H1 (cell line): ENCODE data around the gene ANKRD60. TPM values are rescaled to one million over a fixed set of nuclear protein-coding genes. Genes with fewer than 3 reads are reported as not detected.

Experiments used
- CTCF ChIA-PET: fragments of 300-600 bp; sonication (Branson Sonifier 250); formaldehyde crosslinking; loops from one replicate; lab custom pipeline; 2021; ENCODE audit not compliant: partially characterized antibody; lab: Charles Lee
- POLR2A ChIA-PET: fragments of 300-600 bp; sonication (Branson Sonifier 250); formaldehyde crosslinking; loops from one replicate; lab custom pipeline; 2021; ENCODE audit warnings: inconsistent platforms; ENCODE audit not compliant: partially characterized antibody; lab: Charles Lee
- DNase-seq, 2 experiments: peaks; one replicate each; pipeline versions ENCODE4 v3.0.0 to v3.0.0-alpha.2; 2010 to 2022; ENCODE audit warnings: low spot score in 2 of 2, low read depth in 1 of 2, mixed read lengths in 1 of 2
- FAIRE-seq: peaks from 2 replicates; lab custom pipeline; 2011; peaks lifted over from hg19 to GRCh38; lab: Jason Lieb, UNC
- H2AFZ ChIP-seq: 2 replicates; pipeline ENCODE4 v1.8.1; 2012; ENCODE audit warnings: low read length, inconsistent platforms
- H2AK5ac ChIP-seq: 2 replicates; pipeline ENCODE4 v1.6.1; 2013; ENCODE audit warnings: low read depth, low read length
- H2BK120ac ChIP-seq: replicated peaks from 2 replicates; pipeline ENCODE3; 2013; ENCODE audit warnings: low read depth, low read length, inconsistent platforms
- H2BK12ac ChIP-seq: 2 replicates; pipeline ENCODE4 v1.6.1; 2013; ENCODE audit warnings: low read depth, low read length
- H2BK15ac ChIP-seq: 2 replicates; pipeline ENCODE4 v1.6.1; 2013; ENCODE audit warnings: low read length
- H2BK20ac ChIP-seq: 2 replicates; pipeline ENCODE4 v1.6.1; 2013; ENCODE audit warnings: low read length
- H2BK5ac ChIP-seq: 2 replicates; pipeline ENCODE4 v1.6.1; 2013; ENCODE audit warnings: low read depth, low read length
- H3K14ac ChIP-seq: 2 replicates; pipeline ENCODE4 v1.6.1; 2013; ENCODE audit warnings: inconsistent platforms; ENCODE audit not compliant: insufficient read length
- H3K18ac ChIP-seq: 2 replicates; pipeline ENCODE4 v1.6.1; 2013; ENCODE audit warnings: low read length; ENCODE audit errors: extremely low read depth
- H3K23ac ChIP-seq: 2 replicates; pipeline ENCODE4 v1.6.1; 2013; ENCODE audit warnings: inconsistent platforms; ENCODE audit not compliant: insufficient read length
- H3K23me2 ChIP-seq: 2 replicates; pipeline ENCODE4 v1.6.1; 2013; ENCODE audit warnings: low read depth, low read length
- H3K27ac ChIP-seq: 2 replicates; pipeline ENCODE4 v1.6.1; 2011; ENCODE audit warnings: low read depth, low read length, inconsistent platforms
- H3K27me3 ChIP-seq, 4 experiments: replicated peaks in 1 of 4; 1 replicate in 1 of 4; 2 replicates in 3 of 4; pipeline versions ENCODE4 v1.6.1 to v1.8.1; 2011 to 2013; ENCODE audit warnings: low read length in 3 of 4, mild to moderate bottlenecking in 3 of 4, inconsistent platforms in 2 of 4, mixed read lengths in 2 of 4, moderate library complexity in 1 of 4; ENCODE audit not compliant: control insufficient read depth in 3 of 4, insufficient read depth in 3 of 4; ENCODE audit errors: extremely low read depth in 1 of 4
- H3K36me3 ChIP-seq, 4 experiments: 2 replicates each; pipeline versions ENCODE4 v1.6.1 to v1.8.1; 2011 to 2013; ENCODE audit warnings: mild to moderate bottlenecking in 4 of 4, low read length in 3 of 4, moderate library complexity in 2 of 4, control low read depth in 1 of 4, inconsistent platforms in 1 of 4; ENCODE audit not compliant: insufficient read depth in 4 of 4, control insufficient read depth in 2 of 4
- H3K4ac ChIP-seq: replicated peaks from 2 replicates; pipeline ENCODE3; 2013; ENCODE audit warnings: low read length, low read depth, mixed read lengths, inconsistent platforms; ENCODE audit not compliant: insufficient read length
- H3K4me1 ChIP-seq, 4 experiments: replicated peaks in 1 of 4; 1 replicate in 1 of 4; 2 replicates in 3 of 4; pipeline versions ENCODE4 v1.6.1 to v1.8.1; 2011 to 2013; ENCODE audit warnings: low read length in 3 of 4, inconsistent platforms in 2 of 4, mixed read lengths in 1 of 4; ENCODE audit not compliant: insufficient read depth in 4 of 4, control insufficient read depth in 3 of 4
- H3K4me2 ChIP-seq, 2 experiments: 2 replicates each; pipeline versions ENCODE4 v1.6.1 to v1.8.1; 2011 to 2013; ENCODE audit warnings: low read depth in 2 of 2, low read length in 2 of 2, control low read depth in 1 of 2, inconsistent platforms in 1 of 2, mild to moderate bottlenecking in 1 of 2; ENCODE audit not compliant: insufficient read depth in 1 of 2
- H3K4me3 ChIP-seq, 4 experiments: fragments of 200-600, 300-600 bp in 1 of 4; sonication (generic), shearing (Covaris generic), sonication (Bioruptor Twin) in 1 of 4; 2 replicates each; pipeline versions ENCODE4 v1.5.1 to v1.8.1; 2011 to 2016; ENCODE audit warnings: low read length in 4 of 4, low read depth in 3 of 4, control low read depth in 2 of 4, inconsistent platforms in 2 of 4, mild to moderate bottlenecking in 2 of 4, mixed read lengths in 1 of 4, moderate library complexity in 1 of 4; ENCODE audit not compliant: insufficient read depth in 2 of 4; ENCODE audit errors: extremely low read depth in 1 of 4
- H3K56ac ChIP-seq: replicated peaks from 2 replicates; pipeline ENCODE3; 2013; ENCODE audit warnings: low read depth, mild to moderate bottlenecking, mixed read lengths, low read length, inconsistent platforms; ENCODE audit not compliant: insufficient read length
- H3K79me1 ChIP-seq: 2 replicates; pipeline ENCODE4 v1.6.1; 2013; ENCODE audit warnings: low read depth, low read length, control low read depth
- H3K79me2 ChIP-seq, 2 experiments: 2 replicates each; pipeline versions ENCODE4 v1.6.1 to v1.8.1; 2012 to 2013; ENCODE audit warnings: low read length in 2 of 2, mild to moderate bottlenecking in 2 of 2, inconsistent platforms in 1 of 2; ENCODE audit not compliant: insufficient read depth in 2 of 2, control insufficient read depth in 1 of 2
- H3K9ac ChIP-seq, 4 experiments: replicated peaks in 1 of 4; 1 replicate in 1 of 4; 2 replicates in 3 of 4; pipeline versions ENCODE4 v1.6.1 to v1.8.1; 2011 to 2013; ENCODE audit warnings: low read depth in 3 of 4, low read length in 3 of 4, control low read depth in 2 of 4, mild to moderate bottlenecking in 2 of 4, moderate library complexity in 2 of 4, inconsistent platforms in 1 of 4; ENCODE audit errors: extremely low read depth in 1 of 4
- H3K9me3 ChIP-seq, 2 experiments: 2 replicates each; pipeline versions ENCODE4 v1.6.1 to v1.8.1; 2012 to 2013; ENCODE audit warnings: mild to moderate bottlenecking in 2 of 2, moderate library complexity in 2 of 2, control low read depth in 1 of 2, inconsistent platforms in 1 of 2, low read depth in 1 of 2, low read length in 1 of 2, mixed read lengths in 1 of 2; ENCODE audit not compliant: insufficient read depth in 2 of 2
- H4K20me1 ChIP-seq, 2 experiments: replicated peaks in 1 of 2; 2 replicates each; pipeline versions ENCODE3 to v1.8.1; 2011 to 2013; ENCODE audit warnings: inconsistent platforms in 2 of 2, low read length in 2 of 2, mild to moderate bottlenecking in 1 of 2; ENCODE audit not compliant: insufficient read depth in 2 of 2, control insufficient read depth in 1 of 2
- H4K5ac ChIP-seq: 2 replicates; pipeline ENCODE4 v1.6.1; 2013; ENCODE audit warnings: low read length, low read depth, mixed read lengths, inconsistent platforms; ENCODE audit not compliant: insufficient read length
- H4K8ac ChIP-seq: 2 replicates; pipeline ENCODE4 v1.8.0; 2013; ENCODE audit warnings: mild to moderate bottlenecking, moderate library complexity, low read length, inconsistent platforms; ENCODE audit not compliant: insufficient read depth; ENCODE audit errors: extremely low read depth
- H4K91ac ChIP-seq: replicated peaks from 2 replicates; pipeline ENCODE3; 2013; ENCODE audit warnings: low read length, mixed read lengths, inconsistent platforms; ENCODE audit not compliant: insufficient read length
- BCL11A ChIP-seq, 2 experiments: IDR thresholded peaks; one replicate each; pipeline ENCODE4 v1.6.1; 2011; ENCODE audit warnings: low read depth in 2 of 2, low read length in 2 of 2, mild to moderate bottlenecking in 2 of 2
- BRCA1 ChIP-seq: IDR thresholded peaks from 2 replicates; pipeline ENCODE4 v1.6.1; 2012; ENCODE audit warnings: low read depth, low read length, improper control_type of control experiment
- CHD1 ChIP-seq: IDR thresholded peaks from 2 replicates; pipeline ENCODE4 v1.6.1; 2012; ENCODE audit warnings: low read depth, low read length, improper control_type of control experiment
- CREB1 ChIP-seq: IDR thresholded peaks from 2 replicates; pipeline ENCODE4 v1.6.1; 2012; ENCODE audit warnings: inconsistent platforms
- EZH2 ChIP-seq: fragments of 200-600 bp; sonication (generic); IDR thresholded peaks from 2 replicates; pipeline ENCODE4 v1.7.1; 2012; ENCODE audit warnings: low read depth, mild to moderate bottlenecking, moderate library complexity, low read length, inconsistent platforms; ENCODE audit not compliant: severe bottlenecking
- FOSL1 ChIP-seq: IDR thresholded peaks from 2 replicates; pipeline ENCODE4 v1.6.1; 2011; ENCODE audit warnings: mild to moderate bottlenecking, low read depth, low read length, moderate library complexity; ENCODE audit not compliant: insufficient read depth
- JUN ChIP-seq: IDR thresholded peaks from 2 replicates; pipeline ENCODE4 v1.6.1; 2011; ENCODE audit warnings: low read depth, mild to moderate bottlenecking, improper control_type of control experiment, low read length
- NANOG ChIP-seq: IDR thresholded peaks from 2 replicates; pipeline ENCODE4 v1.6.1; 2011; ENCODE audit warnings: low read length, low read depth, mild to moderate bottlenecking, inconsistent platforms; ENCODE audit not compliant: insufficient read depth, poor library complexity, severe bottlenecking
- NRF1 ChIP-seq: IDR thresholded peaks from 2 replicates; pipeline ENCODE4 v1.6.1; 2011; ENCODE audit warnings: mild to moderate bottlenecking, low read depth, low read length, improper control_type of control experiment
- PHF8 ChIP-seq: fragments of 200-600 bp; sonication (generic); conservative IDR thresholded peaks from 2 replicates; pipeline ENCODE4 v1.7.1; 2012; ENCODE audit warnings: low read depth, mild to moderate bottlenecking, inconsistent platforms, low read length, moderate library complexity
- RXRA ChIP-seq: IDR thresholded peaks from 2 replicates; pipeline ENCODE4 v1.6.1; 2011; ENCODE audit warnings: low read depth, mild to moderate bottlenecking, low read length, moderate library complexity; ENCODE audit not compliant: insufficient read depth
- SP1 ChIP-seq: IDR thresholded peaks from 2 replicates; pipeline ENCODE4 v1.6.1; 2011; ENCODE audit warnings: low read depth, low read length
- YY1 ChIP-seq: IDR thresholded peaks from 2 replicates; pipeline ENCODE4 v1.6.1; 2011; ENCODE audit warnings: low read depth, mild to moderate bottlenecking, low read length
- WGBS, 2 experiments: shearing (Covaris generic) in 1 of 2; methylation state at CpG; one replicate each; pipeline versions ENCODE4 v1.1.6 to v1.1.7; 2013 to 2015; ENCODE audit warnings: low lambda C conversion rate in 2 of 2, mixed read lengths in 2 of 2, inconsistent platforms in 1 of 2, low coverage in 1 of 2, missing lambda C conversion rate in 1 of 2; ENCODE audit not compliant: insufficient replicate concordance in 2 of 2, insufficient coverage in 1 of 2, insufficient read length in 1 of 2; ENCODE audit errors: extremely low coverage in 1 of 2, missing lambda C conversion rate in 1 of 2; 5-methylcytosine and 5-hydroxymethylcytosine counted together
- polyA plus RNA-seq, 7 experiments: library from polyadenylated mRNA; depleted of rRNA in 3 of 7; stranded (reverse) in 5 of 7; unstranded in 2 of 7; fragments of >200 nt in 5 of 7; fragments of 200-250 nt in 2 of 7; gene quantifications; 1 replicate in 5 of 7; 2 replicates in 1 of 7; 4 replicates in 1 of 7; pipeline versions ENCODE4 v1.2.1 to v1.2.3, GENCODE V29; 2011 to 2013; ENCODE audit warnings: missing spikeins in 2 of 7, mixed read lengths in 2 of 7
- total RNA-seq: library from RNA; stranded (reverse); fragmentation: NEBNext Ultra II Directional; extraction: Animal tissue kit (Norgen Biotek cat#: 25700); gene quantifications from 2 replicates; pipeline ENCODE4 v1.2.1, GENCODE V29; 2021

Gene ANKRD60
- total and polyA plus RNA-seq, 2 of the 8 experiments (the other 6 are each of a cell fraction or from before 2014, with no cell fraction given) = not detected

DNA sequence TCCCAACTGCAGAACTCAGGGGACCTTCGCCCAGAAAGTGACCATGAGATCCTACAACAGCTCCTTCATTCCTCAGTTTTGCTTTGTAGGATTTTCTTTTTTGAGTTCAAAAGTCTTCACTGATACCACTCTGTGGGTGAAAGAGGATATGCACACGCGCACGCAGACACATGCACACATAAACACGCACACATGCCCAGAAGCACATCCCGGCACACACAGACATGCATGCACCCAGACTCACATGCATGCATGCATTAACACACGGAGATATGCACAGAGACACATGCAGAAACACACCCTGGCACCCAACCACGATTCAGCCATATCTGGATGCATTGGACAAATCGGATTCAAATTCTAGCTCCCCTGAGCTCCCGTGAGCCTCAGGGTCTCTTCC, 36.4 kb downstream of the ANKRD60 start:
- FAIRE-seq (no peak), DNase-seq (no peak)
- Histone ChIP-seq H2AFZ (no peak overlapping the region), H2AK5ac (no peak overlapping the region), H2BK12ac (no peak overlapping the region), H4K20me1 (no peaks in the 10 kb centered on the region), H2BK20ac (no peak overlapping the region), H3K4ac (peak overlapping the region; percentile 23), H3K27me3 (no peaks in the 10 kb centered on the region), H3K4me1 (no peaks in the 10 kb centered on the region), H3K14ac (no peak overlapping the region), H2BK15ac (no peak overlapping the region), H4K5ac (no peak overlapping the region), H3K4me3 (no peak overlapping the region), H3K27ac (no peak overlapping the region), H3K23me2 (peaks cover 4% of the 10 kb centered on the region; the same call in 1 of the 2 replicates), H3K79me2 (no peaks in the 10 kb centered on the region), H2BK5ac (no peak overlapping the region), H3K79me1 (no peaks in the 10 kb centered on the region), H3K4me2 (no peak overlapping the region), H3K23ac (no peak overlapping the region), H4K91ac (peak overlapping the region; percentile 40), H3K56ac (no peak overlapping the region), H3K36me3 (no peaks in the 10 kb centered on the region), H2BK120ac (no peak overlapping the region), H3K18ac (no peak overlapping the region), H4K8ac (no peak overlapping the region), H3K9me3 (no peaks in the 10 kb centered on the region), H3K9ac (no peak overlapping the region)
- TF ChIP-seq SP1 = no peak
- TF ChIP-seq PHF8 = no peak
- no peak for TF ChIP-seq EZH2
- no peak for TF ChIP-seq YY1
- no peak for TF ChIP-seq BRCA1
- TF ChIP-seq RXRA = no peak
- TF ChIP-seq NRF1 = no peak
- no peak for TF ChIP-seq BCL11A (IDR thresholded peaks at IDR 0.05; ENCODE audit: low read depth in 2 of 2, low read length in 2 of 2)
- no peak for TF ChIP-seq NANOG
- no peak for TF ChIP-seq CHD1
- TF ChIP-seq JUN = no peak
- TF ChIP-seq CREB1 = no peak
- TF ChIP-seq FOSL1 = no peak
- ChIA-PET POLR2A (no interaction called here), CTCF (interaction anchor here (0.6 to 12.4 kb wide), 28 partner anchors 10 to 691 kb away, joined by 3 to 130 read pairs (median 4); no protein-coding TSS in a partner anchor)
- WGBS, 2 experiments = 81% methylated on average over 10 of the region's 10 CpGs; no CpG with 5 or more reads in 1 of the 2 experiments
